ENCODE measurements around the gene TRMT1.

The TRMT1 gene

GRCh38 chr19:13139633-13140311 lies 23.2 kb upstream of the TRMT1 start:
- Histone ChIP-seq H3K79me2 (ENCODE audit: insufficient read depth, low read depth) (peaks cover 1% of the 10 kb centered on the region; the same call in 1 of the 2 replicates), H3K36me3 (ENCODE audit: insufficient read depth) (peaks cover 5% of the 10 kb centered on the region; the same call in 1 of the 2 replicates), H2AFZ (ENCODE audit: low read depth) (no peak overlapping the region), H3K27ac (no peak overlapping the region), H4K20me1 (ENCODE audit: insufficient read depth) (no peaks in the 10 kb centered on the region), H3K4me1 (ENCODE audit: low read depth, poor library complexity, severe bottlenecking) (no peaks in the 10 kb centered on the region), H3K4me2 (no peak overlapping the region), H3K4me3 (IDR thresholded peaks at IDR 0.05; ENCODE audit: insufficient read depth, low read depth, low read length) (no peak overlapping the region), H3K27me3 (ENCODE audit: insufficient read depth, low read depth) (no peaks in the 10 kb centered on the region), H3K9ac (no peak overlapping the region)
- TF ChIP-seq CTCF (conservative IDR thresholded peaks at IDR 0.05; ENCODE audit: low read depth, low read length): no peak

- no peak overlapping the region for H3K4me3 ChIP-seq (IDR thresholded peaks at IDR 0.05; ENCODE audit: insufficient read depth, low read depth, low read length)
- no peaks in the 10 kb centered on the region for H3K27me3 ChIP-seq (ENCODE audit: insufficient read depth, low read depth)
- H4K20me1 ChIP-seq (ENCODE audit: insufficient read depth): no peaks in the 10 kb centered on the region
- no peak for TF ChIP-seq CTCF (conservative IDR thresholded peaks at IDR 0.05; ENCODE audit: low read depth, low read length)
- no peak overlapping the region for H2AFZ ChIP-seq (ENCODE audit: low read depth)
- no peak overlapping the region for H3K27ac ChIP-seq
- H3K79me2 ChIP-seq (ENCODE audit: insufficient read depth, low read depth): peaks cover 6% of the 10 kb centered on the region; the same call in 1 of the 2 replicates
- H3K36me3 ChIP-seq (ENCODE audit: insufficient read depth): peaks cover 5% of the 10 kb centered on the region; the same call in 1 of the 2 replicates
- H3K4me1 ChIP-seq (ENCODE audit: low read depth, poor library complexity, severe bottlenecking): no peaks in the 10 kb centered on the region
- no peak overlapping the region for H3K4me2 ChIP-seq
- H3K9ac ChIP-seq: no peak overlapping the region
Measured at GRCh38 chr19:13138916-13139198, 22.3 kb upstream of the TRMT1 start.

DNA sequence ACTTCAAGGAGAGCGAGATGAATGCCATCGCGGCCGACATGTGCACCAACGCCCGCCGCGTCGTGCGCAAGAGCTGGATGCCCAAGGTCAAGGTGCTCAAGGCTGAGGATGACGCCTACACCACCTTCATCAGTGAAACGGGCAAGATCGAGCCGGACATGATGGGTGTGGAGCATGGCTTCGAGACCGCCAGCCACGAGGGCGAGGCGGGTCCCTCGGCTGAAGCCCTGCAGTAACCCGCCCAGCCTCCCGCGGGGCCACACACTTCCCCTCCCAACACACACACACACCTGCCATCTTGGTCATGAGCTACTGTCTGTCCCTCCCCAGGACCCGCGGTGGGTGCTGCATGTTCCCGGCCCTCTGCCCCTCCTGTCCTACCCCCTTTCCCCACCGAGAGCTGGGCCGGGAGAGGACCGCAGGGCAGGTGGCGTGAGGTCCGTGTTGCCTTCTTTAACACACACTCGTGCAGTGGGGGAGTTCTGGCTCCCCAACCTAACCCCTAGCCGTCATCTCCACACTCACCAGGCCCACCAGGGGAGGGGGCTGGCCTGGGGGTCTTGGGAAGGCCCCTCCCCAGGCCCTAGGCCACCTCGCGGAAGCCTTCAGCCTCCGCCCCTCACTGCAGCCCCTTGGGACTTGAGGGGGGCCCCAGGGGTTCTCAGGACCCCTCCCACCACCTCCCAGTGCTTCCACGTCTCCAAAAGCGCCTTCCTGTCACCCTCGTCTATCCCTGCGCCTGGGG lies 21.8 kb upstream of the TRMT1 start:
- no peak for TF ChIP-seq CTCF (conservative IDR thresholded peaks at IDR 0.05; ENCODE audit: low read depth, low read length)
- Histone ChIP-seq H3K9ac (no peak overlapping the region), H4K20me1 (ENCODE audit: insufficient read depth) (no peaks in the 10 kb centered on the region), H3K4me3 (IDR thresholded peaks at IDR 0.05; ENCODE audit: insufficient read depth, low read depth, low read length) (no peak overlapping the region), H3K4me1 (ENCODE audit: low read depth, poor library complexity, severe bottlenecking) (no peaks in the 10 kb centered on the region), H3K36me3 (ENCODE audit: insufficient read depth) (peaks cover 5% of the 10 kb centered on the region; the same call in 1 of the 2 replicates), H2AFZ (ENCODE audit: low read depth) (no peak overlapping the region), H3K79me2 (ENCODE audit: insufficient read depth, low read depth) (peaks cover 6% of the 10 kb centered on the region; the same call in 1 of the 2 replicates), H3K4me2 (no peak overlapping the region), H3K27ac (no peak overlapping the region), H3K27me3 (ENCODE audit: insufficient read depth, low read depth) (no peaks in the 10 kb centered on the region)

DNA sequence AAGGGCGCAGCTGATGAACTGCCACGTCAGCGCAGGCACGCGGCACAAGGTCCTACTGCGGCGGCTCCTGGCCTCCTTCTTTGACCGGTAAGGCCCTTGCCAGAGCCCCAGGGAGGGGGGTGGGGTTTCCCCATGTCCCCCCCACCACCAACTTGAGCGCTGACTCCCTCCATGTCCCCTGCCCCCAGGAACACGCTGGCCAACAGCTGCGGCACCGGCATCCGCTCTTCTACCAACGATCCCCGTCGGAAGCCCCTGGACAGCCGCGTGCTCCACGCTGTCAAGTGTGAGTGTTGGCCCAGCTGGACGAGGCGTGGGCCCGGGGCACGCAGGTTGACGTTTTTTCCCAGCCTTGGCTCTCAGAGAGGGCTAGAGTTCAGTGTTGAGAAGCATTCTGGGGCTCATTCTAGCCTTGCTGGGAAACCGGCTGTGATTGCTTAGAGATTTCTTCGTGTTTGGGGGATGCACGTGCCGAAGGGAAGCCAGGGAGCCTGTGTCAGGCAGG lies 20.8 kb upstream of the TRMT1 start:
- peaks cover 12% of the 10 kb centered on the region; the same call in 1 of the 2 replicates for H3K79me2 ChIP-seq (ENCODE audit: insufficient read depth, low read depth)
- H3K4me3 ChIP-seq (IDR thresholded peaks at IDR 0.05; ENCODE audit: insufficient read depth, low read depth, low read length): no peak overlapping the region
- H3K36me3 ChIP-seq (ENCODE audit: insufficient read depth): peaks cover 5% of the 10 kb centered on the region; the same call in 1 of the 2 replicates
- no peak overlapping the region for H2AFZ ChIP-seq (ENCODE audit: low read depth)
- H4K20me1 ChIP-seq (ENCODE audit: insufficient read depth): no peaks in the 10 kb centered on the region
- no peak overlapping the region for H3K4me2 ChIP-seq
- no peaks in the 10 kb centered on the region for H3K27me3 ChIP-seq (ENCODE audit: insufficient read depth, low read depth)
- no peak overlapping the region for H3K9ac ChIP-seq
- H3K4me1 ChIP-seq (ENCODE audit: low read depth, poor library complexity, severe bottlenecking): no peaks in the 10 kb centered on the region
- H3K27ac ChIP-seq: no peak overlapping the region
- no peak for TF ChIP-seq CTCF (conservative IDR thresholded peaks at IDR 0.05; ENCODE audit: low read depth, low read length)

All from KMS-11 (cell line).